BLaER1 (cell line): ENCODE data around the gene RPN2.
A peak's percentile ranks its signal among the peaks of the same experiment; 100 is the strongest.

Source experiments
- H3K27ac ChIP-seq: shearing (Covaris generic); formaldehyde crosslinking; 2 replicates; pipeline ENCODE4 v1.8.1; 2022
- H3K27me3 ChIP-seq: shearing (Covaris generic); formaldehyde crosslinking; 2 replicates; pipeline ENCODE4 v1.8.1; 2022
- H3K36me3 ChIP-seq: shearing (Covaris generic); formaldehyde crosslinking; 2 replicates; pipeline ENCODE4 v1.8.1; 2022
- H3K4me1 ChIP-seq: shearing (Covaris generic); formaldehyde crosslinking; 2 replicates; pipeline ENCODE4 v1.8.1; 2022
- H3K4me2 ChIP-seq: shearing (Covaris generic); formaldehyde crosslinking; 2 replicates; pipeline ENCODE4 v1.8.1; 2022
- H3K4me3 ChIP-seq: shearing (Covaris generic); formaldehyde crosslinking; 2 replicates; pipeline ENCODE4 v1.8.1; 2022
- H3K9ac ChIP-seq: shearing (Covaris generic); formaldehyde crosslinking; 2 replicates; pipeline ENCODE4 v1.8.1; 2022
- H3K9me3 ChIP-seq: shearing (Covaris generic); formaldehyde crosslinking; 2 replicates; pipeline ENCODE4 v1.8.1; 2022
- H4K20me1 ChIP-seq: shearing (Covaris generic); formaldehyde crosslinking; 2 replicates; pipeline ENCODE4 v1.8.1; 2022
- Cebpa-rat ChIP-seq: shearing (Covaris generic); IDR thresholded peaks from 2 replicates; pipeline ENCODE4 v1.8.1; 2022

Gene RPN2

GRCh38 chr20:37270576-37271420, 91.7 kb downstream of the RPN2 start:
- Histone ChIP-seq H3K27ac (peak overlapping the region; percentile 45; the same call in 1 of the 2 replicates), H3K4me2 (peak overlapping the region; percentile 44), H4K20me1 (no peaks in the 10 kb centered on the region), H3K27me3 (no peaks in the 10 kb centered on the region), H3K36me3 (no peaks in the 10 kb centered on the region), H3K4me1 (peaks cover 26% of the 10 kb centered on the region), H3K9me3 (no peaks in the 10 kb centered on the region), H3K9ac (no peak overlapping the region), H3K4me3 (no peak overlapping the region)
- TF ChIP-seq Cebpa-rat = no peak

GRCh38 chr20:37271421-37271768, 92.3 kb downstream of the RPN2 start:
- no peaks in the 10 kb centered on the region for H3K9me3 ChIP-seq
- peaks cover 32% of the 10 kb centered on the region for H3K4me1 ChIP-seq
- TF ChIP-seq Cebpa-rat = no peak
- no peaks in the 10 kb centered on the region for H3K36me3 ChIP-seq
- H3K9ac ChIP-seq = no peak overlapping the region
- no peak overlapping the region for H3K4me2 ChIP-seq
- H3K4me3 ChIP-seq = no peak overlapping the region
- H3K27me3 ChIP-seq = no peaks in the 10 kb centered on the region
- H4K20me1 ChIP-seq = no peaks in the 10 kb centered on the region
- no peak overlapping the region for H3K27ac ChIP-seq

- TF ChIP-seq Cebpa-rat = no peak
- Histone ChIP-seq H3K27me3 (no peaks in the 10 kb centered on the region), H3K9me3 (no peaks in the 10 kb centered on the region), H3K36me3 (no peaks in the 10 kb centered on the region), H4K20me1 (no peaks in the 10 kb centered on the region), H3K4me2 (no peak overlapping the region), H3K4me3 (no peak overlapping the region), H3K9ac (no peak overlapping the region), H3K27ac (no peak overlapping the region), H3K4me1 (peaks cover 41% of the 10 kb centered on the region)
Observed at GRCh38 chr20:37273988-37274387, 94.9 kb downstream of the RPN2 start.

- H4K20me1 ChIP-seq = no peaks in the 10 kb centered on the region
- no peak overlapping the region for H3K9ac ChIP-seq
- peak overlapping the region; percentile 51 for H3K4me2 ChIP-seq
- H3K4me3 ChIP-seq = no peak overlapping the region
- no peaks in the 10 kb centered on the region for H3K9me3 ChIP-seq
- no peaks in the 10 kb centered on the region for H3K27me3 ChIP-seq
- TF ChIP-seq Cebpa-rat = no peak
- H3K4me1 ChIP-seq = peaks cover 39% of the 10 kb centered on the region
- no peaks in the 10 kb centered on the region for H3K36me3 ChIP-seq
- 0 out of 2 replicates have a peak overlapping the region, but pooled peaks have one; percentile 28 for H3K27ac ChIP-seq
Observed at GRCh38 chr20:37274851-37275524, 95.9 kb downstream of the RPN2 start.

GRCh38 chr20:37276494-37277252, 97.5 kb downstream of the RPN2 start:
- Histone ChIP-seq H3K9ac (no peak overlapping the region), H3K4me1 (peaks cover 30% of the 10 kb centered on the region), H3K4me3 (no peak overlapping the region), H3K27ac (no peak overlapping the region), H3K9me3 (no peaks in the 10 kb centered on the region), H4K20me1 (no peaks in the 10 kb centered on the region), H3K36me3 (no peaks in the 10 kb centered on the region), H3K27me3 (no peaks in the 10 kb centered on the region), H3K4me2 (peak overlapping the region; percentile 53)
- no peak for TF ChIP-seq Cebpa-rat

GRCh38 chr20:37277253-37277593, 98.1 kb downstream of the RPN2 start:
- no peaks in the 10 kb centered on the region for H4K20me1 ChIP-seq
- peaks cover 30% of the 10 kb centered on the region for H3K4me1 ChIP-seq
- peak overlapping the region; percentile 53 for H3K4me2 ChIP-seq
- no peak overlapping the region for H3K4me3 ChIP-seq
- H3K27ac ChIP-seq = no peak overlapping the region
- no peaks in the 10 kb centered on the region for H3K9me3 ChIP-seq
- TF ChIP-seq Cebpa-rat = no peak
- H3K27me3 ChIP-seq = no peaks in the 10 kb centered on the region
- H3K36me3 ChIP-seq = no peaks in the 10 kb centered on the region
- no peak overlapping the region for H3K9ac ChIP-seq

- Histone ChIP-seq H3K4me2 (no peak overlapping the region), H3K27ac (no peak overlapping the region), H3K9ac (no peak overlapping the region), H3K36me3 (no peaks in the 10 kb centered on the region), H3K4me3 (no peak overlapping the region), H3K4me1 (peaks cover 37% of the 10 kb centered on the region), H4K20me1 (no peaks in the 10 kb centered on the region), H3K9me3 (no peaks in the 10 kb centered on the region), H3K27me3 (no peaks in the 10 kb centered on the region)
- no peak for TF ChIP-seq Cebpa-rat
Observed at GRCh38 chr20:37278966-37279590, 99.9 kb downstream of the RPN2 start.

GRCh38 chr20:37279820-37280219, 100.7 kb downstream of the RPN2 start:
- Histone ChIP-seq H3K27ac (no peak overlapping the region), H3K36me3 (no peaks in the 10 kb centered on the region), H4K20me1 (no peaks in the 10 kb centered on the region), H3K4me3 (no peak overlapping the region), H3K9me3 (no peaks in the 10 kb centered on the region), H3K4me2 (no peak overlapping the region), H3K4me1 (peaks cover 33% of the 10 kb centered on the region), H3K27me3 (no peaks in the 10 kb centered on the region), H3K9ac (no peak overlapping the region)
- TF ChIP-seq Cebpa-rat = no peak

GRCh38 chr20:37280403-37280802, 101.3 kb downstream of the RPN2 start:
- no peaks in the 10 kb centered on the region for H3K36me3 ChIP-seq
- no peak overlapping the region for H3K4me3 ChIP-seq
- H3K9ac ChIP-seq = no peak overlapping the region
- peaks cover 27% of the 10 kb centered on the region for H3K4me1 ChIP-seq
- no peaks in the 10 kb centered on the region for H4K20me1 ChIP-seq
- no peak overlapping the region for H3K4me2 ChIP-seq
- no peaks in the 10 kb centered on the region for H3K9me3 ChIP-seq
- no peak for TF ChIP-seq Cebpa-rat
- H3K27me3 ChIP-seq = no peaks in the 10 kb centered on the region
- no peak overlapping the region for H3K27ac ChIP-seq
